Thoracic aorta (tissue), 2 donors: ENCODE data around the gene DPPA5. TPM values are rescaled to one million over a fixed set of nuclear protein-coding genes. Genes with fewer than 3 reads are reported as not detected.
"Not testable (repeated sequence)": the region's sequence is repeated elsewhere in the genome, so short reads cannot be mapped to it uniquely, and the experiment has no call there.

Source experiments
- ATAC-seq: fragments of 150-250 bp; one replicate; pipeline ENCODE4 v1.8.0; 2017; ENCODE audit warnings: low read depth; ENCODE audit not compliant: insufficient number of reproducible peaks, low FRiP score
- DNase-seq: peaks from one replicate; pipeline ENCODE4 v3.0.0-alpha.2; 2020; ENCODE audit warnings: low spot score
- H3K27ac ChIP-seq, 2 donors: fragments of 200-600 bp; sonication (generic); 1 replicate in 1 of 2; 2 replicates in 1 of 2; pipeline ENCODE4 v1.5.1; 2016; ENCODE audit warnings: mild to moderate bottlenecking in 2 of 2, moderate library complexity in 2 of 2
- H3K27me3 ChIP-seq: fragments of 200-600 bp; sonication (generic); replicated peaks from 2 replicates; pipeline ENCODE4 v1.6.0; 2016; ENCODE audit warnings: mild to moderate bottlenecking; ENCODE audit not compliant: insufficient read depth
- H3K36me3 ChIP-seq: fragments of 200-600 bp; sonication (generic); one replicate; pipeline ENCODE4 v1.5.1; 2016
- H3K4me1 ChIP-seq, 2 donors: fragments of 200-600 bp; sonication (generic); 1 replicate in 1 of 2; 2 replicates in 1 of 2; pipeline versions ENCODE4 v1.5.1 to v1.6.0; 2016; ENCODE audit warnings: low read depth in 2 of 2, mild to moderate bottlenecking in 1 of 2; ENCODE audit not compliant: control insufficient read depth in 1 of 2
- H3K4me3 ChIP-seq: fragments of 200-600 bp; sonication (generic); 2 replicates; pipeline ENCODE4 v1.5.1; 2016; ENCODE audit warnings: mild to moderate bottlenecking
- H3K9me3 ChIP-seq: fragments of 200-600 bp; sonication (generic); 2 replicates; pipeline ENCODE4 v1.5.1; 2016
- CTCF ChIP-seq: fragments of 200-600 bp; sonication (generic); IDR thresholded peaks from one replicate; pipeline ENCODE4 v1.5.1; 2019; ENCODE audit warnings: antibody characterized with exemption
- total RNA-seq, 2 donors: library from RNA; depleted of rRNA; stranded (reverse); fragments of >200 nt; gene quantifications; one replicate each; pipeline versions ENCODE4 v1.1.0 to v1.2.3, GENCODE V29; 2016

The DPPA5 gene
- total RNA-seq, 2 donors from 2014 or later: not detected

GRCh38 chr6:73393278-73393677, 39.2 kb upstream of the DPPA5 start:
- no peak for ATAC-seq

GRCh38 chr6:73392188-73392587, 38.1 kb upstream of the DPPA5 start:
- H3K4me1 ChIP-seq, H3K27me3 ChIP-seq, H3K9me3 ChIP-seq, H3K4me3 ChIP-seq, H3K27ac ChIP-seq, ATAC-seq, H3K36me3 ChIP-seq, DNase-seq: not testable (repeated sequence)

More at GRCh38 chr6:73393278-73393677, 39.2 kb upstream of the DPPA5 start:
- Histone ChIP-seq H3K27me3 (no peaks in the 10 kb centered on the region), H3K4me3 (no peak overlapping the region), H3K27ac (no peak overlapping the region), H3K9me3 (no peaks in the 10 kb centered on the region), H3K4me1 (peaks cover 0 to 4% of the 10 kb centered on the region in 2 donors), H3K36me3 (no peaks in the 10 kb centered on the region)
- DNase-seq: no peak
- TF ChIP-seq CTCF: no peak

GRCh38 chr6:73391675-73392074, 37.6 kb upstream of the DPPA5 start:
- Histone ChIP-seq H3K27me3 (no peaks in the 10 kb centered on the region), H3K4me3 (no peak overlapping the region), H3K36me3 (no peaks in the 10 kb centered on the region), H3K9me3 (no peaks in the 10 kb centered on the region), H3K4me1 (peaks cover 0 to 4% of the 10 kb centered on the region in 2 donors), H3K27ac (no peak overlapping the region)
- no peak for DNase-seq
- TF ChIP-seq CTCF: no peak
- ATAC-seq: no peak

GRCh38 chr6:73389854-73390253, 35.8 kb upstream of the DPPA5 start:
- Histone ChIP-seq H3K4me3 (no peak overlapping the region), H3K9me3 (no peaks in the 10 kb centered on the region), H3K27me3 (no peaks in the 10 kb centered on the region), H3K36me3 (no peaks in the 10 kb centered on the region), H3K27ac (no peak overlapping the region), H3K4me1 (peaks cover 0 to 4% of the 10 kb centered on the region in 2 donors)
- TF ChIP-seq CTCF: no peak
- ATAC-seq (no peak), DNase-seq (no peak)

- Histone ChIP-seq H3K9me3 (no peaks in the 10 kb centered on the region), H3K4me3 (peak overlapping the region; percentile 78), H3K27ac (peak overlapping the region; percentile 56 to 71), H3K36me3 (no peaks in the 10 kb centered on the region), H3K4me1 (peaks cover 0 to 4% of the 10 kb centered on the region in 2 donors), H3K27me3 (no peaks in the 10 kb centered on the region)
- no peak for ATAC-seq
- DNase-seq: no peak
- TF ChIP-seq CTCF: peak; percentile 49
Observed at GRCh38 chr6:73388800-73389512, 34.9 kb upstream of the DPPA5 start.

- TF ChIP-seq CTCF: no peak
- ATAC-seq: no peak
- DNase-seq: no peak
- no peaks in the 10 kb centered on the region for H3K9me3 ChIP-seq
- H3K36me3 ChIP-seq: no peaks in the 10 kb centered on the region
- H3K4me1 ChIP-seq: peaks cover 0 to 4% of the 10 kb centered on the region in 2 donors
- peak overlapping the region; percentile 56 to 71 for H3K27ac ChIP-seq
- no peaks in the 10 kb centered on the region for H3K27me3 ChIP-seq
- peak overlapping the region; percentile 78 for H3K4me3 ChIP-seq
Observed at GRCh38 chr6:73388433-73388799, 34.3 kb upstream of the DPPA5 start.
